Nephron (organoid): Measurements from ENCODE around the gene PLA2R1.

Experiments used
- H3K27ac Mint-ChIP-seq, 3 experiments: 2 replicates each; pipeline ENCODE4 v1.8.0; 2020; ENCODE audit warnings: mixed read lengths in 3 of 3, mild to moderate bottlenecking in 2 of 3, moderate library complexity in 1 of 3
- H3K27me3 Mint-ChIP-seq: 2 replicates; pipeline ENCODE4 v1.8.0; 2021; ENCODE audit warnings: low read depth, mild to moderate bottlenecking, moderate library complexity, mixed read lengths
- H3K36me3 Mint-ChIP-seq: 2 replicates; pipeline ENCODE4 v1.8.0; 2020; ENCODE audit warnings: low read depth, mixed read lengths
- H3K4me1 Mint-ChIP-seq: 2 replicates; pipeline ENCODE4 v1.8.0; 2020; ENCODE audit warnings: mixed read lengths
- H3K4me3 Mint-ChIP-seq, 3 experiments: 2 replicates each; pipeline ENCODE4 v1.8.0; 2020; ENCODE audit warnings: mild to moderate bottlenecking in 3 of 3, mixed read lengths in 3 of 3, moderate library complexity in 2 of 3
- H3K9me3 Mint-ChIP-seq: 2 replicates; pipeline ENCODE4 v1.8.0; 2020; ENCODE audit warnings: mixed read lengths
- CTCF ChIP-seq, 3 experiments: fragments of 200-600 bp; sonication (generic); IDR thresholded peaks; one replicate each; pipeline ENCODE4 v1.5.0; 2021; ENCODE audit warnings: antibody characterized with exemption in 3 of 3; ENCODE audit not compliant: unreplicated experiment in 3 of 3

Gene PLA2R1

GRCh38 chr2:160075171-160075570 lies 12.8 kb upstream of the PLA2R1 start:
- H3K4me3 Mint-ChIP-seq: no peak overlapping the region
- peaks cover 4% of the 10 kb centered on the region for H3K27me3 Mint-ChIP-seq
- no peak overlapping the region for H3K27ac Mint-ChIP-seq
- H3K9me3 Mint-ChIP-seq: peaks cover 19% of the 10 kb centered on the region
- no peak for TF ChIP-seq CTCF (IDR thresholded peaks at IDR 0.05; ENCODE audit: unreplicated experiment in 3 of 3)
- H3K36me3 Mint-ChIP-seq: no peaks in the 10 kb centered on the region
- peaks cover 4% of the 10 kb centered on the region for H3K4me1 Mint-ChIP-seq

- Mint-ChIP-seq H3K9me3 (peaks cover 16% of the 10 kb centered on the region), H3K27ac (no peak overlapping the region), H3K4me1 (peaks cover 4% of the 10 kb centered on the region), H3K36me3 (no peaks in the 10 kb centered on the region), H3K4me3 (no peak overlapping the region), H3K27me3 (peaks cover 4% of the 10 kb centered on the region)
- no peak for TF ChIP-seq CTCF (IDR thresholded peaks at IDR 0.05; ENCODE audit: unreplicated experiment in 3 of 3)
Observed at GRCh38 chr2:160073284-160073888, 11.0 kb upstream of the PLA2R1 start.

GRCh38 chr2:160068906-160069305 lies 6.5 kb upstream of the PLA2R1 start:
- peaks cover 4% of the 10 kb centered on the region for H3K36me3 Mint-ChIP-seq
- no peaks in the 10 kb centered on the region for H3K27me3 Mint-ChIP-seq
- H3K9me3 Mint-ChIP-seq: peaks cover 23% of the 10 kb centered on the region
- H3K4me3 Mint-ChIP-seq: no peak overlapping the region
- peak overlapping the region in 2 of 3 experiments; percentile 64 to 80 for H3K27ac Mint-ChIP-seq
- no peak for TF ChIP-seq CTCF (IDR thresholded peaks at IDR 0.05; ENCODE audit: unreplicated experiment in 3 of 3)
- H3K4me1 Mint-ChIP-seq: peaks cover 3% of the 10 kb centered on the region

- H3K4me1 Mint-ChIP-seq: peaks cover 10% of the 10 kb centered on the region
- TF ChIP-seq CTCF (IDR thresholded peaks at IDR 0.05; ENCODE audit: unreplicated experiment in 3 of 3): no peak
- peak overlapping the region in 1 of 3 experiments; percentile 33 for H3K27ac Mint-ChIP-seq
- peaks cover 4% of the 10 kb centered on the region for H3K36me3 Mint-ChIP-seq
- H3K9me3 Mint-ChIP-seq: peaks cover 15% of the 10 kb centered on the region
- peak overlapping the region in 2 of 3 experiments; percentile 54 to 58 for H3K4me3 Mint-ChIP-seq
- peaks cover 16% of the 10 kb centered on the region for H3K27me3 Mint-ChIP-seq
Observed at GRCh38 chr2:160064916-160065315, 2.5 kb upstream of the PLA2R1 start.

DNA sequence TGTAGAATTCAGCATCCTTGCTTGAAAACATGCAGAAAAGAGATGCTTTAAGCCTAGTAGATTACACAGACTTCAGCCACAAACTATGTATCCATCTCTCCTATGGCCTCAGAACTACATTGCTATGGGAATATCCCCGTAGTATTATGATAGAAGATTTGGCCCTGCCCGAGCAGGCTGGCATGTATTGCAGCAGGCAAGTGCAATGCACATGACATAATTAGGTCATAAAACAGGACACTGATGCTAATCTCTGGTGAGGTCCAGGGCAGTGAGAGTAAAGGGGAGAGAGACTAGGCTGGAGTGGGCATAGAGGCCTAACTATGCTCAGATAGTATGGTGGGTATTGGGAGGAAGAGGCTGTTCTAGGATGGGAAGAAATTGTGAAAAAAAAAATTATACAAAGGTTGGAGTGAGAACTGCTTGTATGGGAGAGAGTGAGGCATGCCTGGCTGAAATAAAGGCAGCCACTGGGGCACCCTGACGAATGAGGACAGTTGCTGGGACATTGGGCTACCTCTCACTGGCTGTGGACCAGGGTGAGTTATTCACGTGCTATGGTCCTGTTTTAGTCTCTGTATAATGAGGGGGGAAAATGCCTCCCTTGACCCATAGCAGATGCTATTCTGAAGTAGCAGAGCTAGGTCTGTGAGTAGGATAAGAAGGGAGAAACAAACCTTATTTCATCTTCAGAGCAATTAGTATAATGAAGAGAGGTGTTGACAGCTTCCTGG lies 1.6 kb upstream of the PLA2R1 start:
- Mint-ChIP-seq H3K36me3 (peaks cover 4% of the 10 kb centered on the region), H3K4me1 (peaks cover 10% of the 10 kb centered on the region), H3K27ac (peak overlapping the region in 2 of 3 experiments; percentile 5 to 39), H3K9me3 (peaks cover 15% of the 10 kb centered on the region), H3K4me3 (peak overlapping the region in 2 of 3 experiments; percentile 45 to 89), H3K27me3 (peaks cover 17% of the 10 kb centered on the region)
- TF ChIP-seq CTCF (IDR thresholded peaks at IDR 0.05; ENCODE audit: unreplicated experiment in 3 of 3): no peak
